Measurements from ENCODE around the gene KCNH1.

GRCh38 chr1:210650403-210650802 lies 483.5 kb downstream of the KCNH1 start:
- TF ChIP-seq CTCF (IDR thresholded peaks at IDR 0.05) (no peak), POLR2A (IDR thresholded peaks at IDR 0.05) (no peak)

Measured in Peyer's patch (tissue), 4 donors.